ENCODE data around the gene LMNA.

DNA sequence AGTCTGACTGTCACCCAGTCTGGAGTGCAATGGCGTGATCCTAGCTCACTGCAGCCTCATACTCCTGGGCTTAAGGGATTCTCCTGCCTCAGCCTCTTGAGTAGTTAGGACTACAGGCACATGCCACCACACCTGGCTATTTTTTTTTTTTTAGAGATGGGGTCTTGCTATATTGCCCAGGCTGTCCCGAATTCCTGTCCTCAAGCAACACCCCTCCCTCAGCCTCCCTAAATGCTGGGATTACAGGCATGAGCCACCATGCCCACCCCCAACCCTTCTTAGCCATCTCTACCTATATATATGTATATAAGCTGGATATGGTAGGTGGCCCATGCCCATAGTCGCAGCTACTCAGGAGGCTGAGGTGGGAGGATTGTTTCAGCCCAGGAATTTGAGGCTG is 66.0 kb downstream of the LMNA start:
- TF ChIP-seq ZBTB21 (CRISPR knock-in tag; IDR thresholded peaks at IDR 0.05; ENCODE audit: borderline replicate concordance) (no peak), JUN (CRISPR knock-in tag; IDR thresholded peaks at IDR 0.05) (no peak), CREB1 (CRISPR knock-in tag; IDR thresholded peaks at IDR 0.05) (no peak), PRRX2 (CRISPR knock-in tag; IDR thresholded peaks at IDR 0.05) (no peak)
- TF ChIP-seq, protein P1, sequence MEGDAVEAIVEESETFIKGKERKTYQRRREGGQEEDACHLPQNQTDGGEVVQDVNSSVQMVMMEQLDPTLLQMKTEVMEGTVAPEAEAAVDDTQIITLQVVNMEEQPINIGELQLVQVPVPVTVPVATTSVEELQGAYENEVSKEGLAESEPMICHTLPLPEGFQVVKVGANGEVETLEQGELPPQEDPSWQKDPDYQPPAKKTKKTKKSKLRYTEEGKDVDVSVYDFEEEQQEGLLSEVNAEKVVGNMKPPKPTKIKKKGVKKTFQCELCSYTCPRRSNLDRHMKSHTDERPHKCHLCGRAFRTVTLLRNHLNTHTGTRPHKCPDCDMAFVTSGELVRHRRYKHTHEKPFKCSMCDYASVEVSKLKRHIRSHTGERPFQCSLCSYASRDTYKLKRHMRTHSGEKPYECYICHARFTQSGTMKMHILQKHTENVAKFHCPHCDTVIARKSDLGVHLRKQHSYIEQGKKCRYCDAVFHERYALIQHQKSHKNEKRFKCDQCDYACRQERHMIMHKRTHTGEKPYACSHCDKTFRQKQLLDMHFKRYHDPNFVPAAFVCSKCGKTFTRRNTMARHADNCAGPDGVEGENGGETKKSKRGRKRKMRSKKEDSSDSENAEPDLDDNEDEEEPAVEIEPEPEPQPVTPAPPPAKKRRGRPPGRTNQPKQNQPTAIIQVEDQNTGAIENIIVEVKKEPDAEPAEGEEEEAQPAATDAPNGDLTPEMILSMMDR (IDR thresholded peaks at IDR 0.05), result no peak
- TF ChIP-seq, protein P2, sequence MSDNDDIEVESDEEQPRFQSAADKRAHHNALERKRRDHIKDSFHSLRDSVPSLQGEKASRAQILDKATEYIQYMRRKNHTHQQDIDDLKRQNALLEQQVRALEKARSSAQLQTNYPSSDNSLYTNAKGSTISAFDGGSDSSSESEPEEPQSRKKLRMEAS (CRISPR knock-in tag; IDR thresholded peaks at IDR 0.05), result no peak
- TF ChIP-seq, protein P3, sequence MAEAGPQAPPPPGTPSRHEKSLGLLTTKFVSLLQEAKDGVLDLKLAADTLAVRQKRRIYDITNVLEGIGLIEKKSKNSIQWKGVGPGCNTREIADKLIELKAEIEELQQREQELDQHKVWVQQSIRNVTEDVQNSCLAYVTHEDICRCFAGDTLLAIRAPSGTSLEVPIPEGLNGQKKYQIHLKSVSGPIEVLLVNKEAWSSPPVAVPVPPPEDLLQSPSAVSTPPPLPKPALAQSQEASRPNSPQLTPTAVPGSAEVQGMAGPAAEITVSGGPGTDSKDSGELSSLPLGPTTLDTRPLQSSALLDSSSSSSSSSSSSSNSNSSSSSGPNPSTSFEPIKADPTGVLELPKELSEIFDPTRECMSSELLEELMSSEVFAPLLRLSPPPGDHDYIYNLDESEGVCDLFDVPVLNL (CRISPR knock-in tag; IDR thresholded peaks at IDR 0.05; ENCODE audit: borderline replicate concordance, low read depth), result no peak
